ENCODE data around the gene IKBIP. TPM values are rescaled to one million over a fixed set of nuclear protein-coding genes. Genes with fewer than 3 reads are reported as not detected.

Gene IKBIP
- total RNA-seq, 1 experiment from 2014 or later = 16.5 TPM

DNA sequence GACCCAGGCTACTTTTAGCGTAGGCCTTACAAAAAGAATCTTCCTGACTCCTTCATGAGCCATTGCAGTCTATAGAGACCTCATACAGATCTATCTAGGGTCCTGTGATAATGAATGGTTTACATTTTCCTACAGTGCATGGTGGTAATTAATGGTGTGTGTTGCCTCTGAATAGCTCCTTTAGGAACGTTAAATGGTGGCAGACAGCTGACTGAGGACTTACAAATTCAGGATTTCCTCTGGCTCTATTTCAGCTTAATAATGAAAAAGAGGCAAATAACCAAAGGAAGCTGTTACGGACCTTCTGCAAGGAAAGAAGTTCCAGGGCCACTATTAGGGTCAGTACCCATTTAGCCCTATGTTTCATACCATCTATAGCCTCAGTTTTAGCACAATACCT lies 5.1 kb downstream of the IKBIP start:
- H3K9me3 Mint-ChIP-seq = no peaks in the 10 kb centered on the region
- no peak overlapping the region for H2BK5ac ChIP-seq (ENCODE audit: insufficient read length, low read length)
- no CpG with 5 or more reads among the region's 3 CpGs for WGBS (ENCODE audit: extremely low coverage, insufficient read length, low lambda C conversion rate)

More for the DNA sequence above, 5.1 kb downstream of the IKBIP start:
- Histone ChIP-seq H3K79me1 (ENCODE audit: insufficient read depth, low read depth, low read length, poor library complexity, severe bottlenecking) (no peaks in the 10 kb centered on the region), H4K91ac (ENCODE audit: insufficient read length, low read depth, low read length) (no peak overlapping the region), H3K4ac (ENCODE audit: low read depth, low read length) (no peak overlapping the region), H3K23ac (ENCODE audit: insufficient read length, low read depth, low read length) (no peak overlapping the region), H3K4me2 (ENCODE audit: insufficient read depth, insufficient read length, low read length) (no peak overlapping the region), H2AK5ac (ENCODE audit: insufficient read length, low read length) (no peak overlapping the region), H4K5ac (ENCODE audit: insufficient read length, low read depth, low read length) (no peak overlapping the region), H2AFZ (ENCODE audit: low read length) (no peak overlapping the region), H2BK20ac (ENCODE audit: low read depth, low read length, poor library complexity, severe bottlenecking) (no peak overlapping the region), H3K14ac (ENCODE audit: insufficient read depth, low read length) (no peak overlapping the region), H3K4me1 (ENCODE audit: insufficient read depth, low read length) (no peaks in the 10 kb centered on the region), H3K27ac (ENCODE audit: insufficient read length, low read depth, low read length) (no peak overlapping the region), H3K27me3 (ENCODE audit: insufficient read depth, low read length) (no peaks in the 10 kb centered on the region), H3K56ac (ENCODE audit: insufficient read length, low read depth, low read length) (no peak overlapping the region), H2BK15ac (ENCODE audit: low read depth, low read length) (no peak overlapping the region), H3K9me3 (ENCODE audit: control insufficient read depth, low read depth, low read length) (no peaks in the 10 kb centered on the region), H2BK12ac (ENCODE audit: insufficient read length, low read depth, low read length) (no peak overlapping the region), H3T11ph (ENCODE audit: low read length) (no peak overlapping the region), H3K9ac (ENCODE audit: extremely low read depth, insufficient read length, low read length) (no peak overlapping the region), H3K18ac (ENCODE audit: insufficient read length, low read depth, low read length) (no peak overlapping the region), H3K23me2 (ENCODE audit: insufficient read length, low read depth, low read length, poor library complexity, severe bottlenecking) (no peaks in the 10 kb centered on the region), H4K20me1 (ENCODE audit: control insufficient read depth, insufficient read depth, insufficient read length) (peaks cover 3% of the 10 kb centered on the region), H3K79me2 (ENCODE audit: insufficient read depth, low read length) (no peaks in the 10 kb centered on the region), H4K8ac (replicated peaks; ENCODE audit: insufficient read length, low read depth, low read length) (no peak overlapping the region), H2BK120ac (ENCODE audit: low read depth, low read length, poor library complexity, severe bottlenecking) (no peak overlapping the region)
- Mint-ChIP-seq H3K36me3 (ENCODE audit: insufficient read depth in 1 of 3, low read depth in 3 of 3) (peaks cover 0 to 4% (median 2%) of the 10 kb centered on the region in 3 experiments; a peak in 3 of 7 replicates), H3K27ac (no peak overlapping the region), H3K4me3 (no peak overlapping the region), H3K27me3 (ENCODE audit: low read depth) (no peaks in the 10 kb centered on the region), H3K4me1 (peaks cover 2 to 7% of the 10 kb centered on the region in 2 experiments; a peak in 3 of 4 replicates)
- no peak for DNase-seq
- no peak for TF ChIP-seq CTCF (conservative IDR thresholded peaks at IDR 0.05)

All from H9 (cell line).